Loucy (cell line): ENCODE measurements around the gene ZNRF3.

Experiments used
- EZH2phosphoT487 ChIP-seq: fragments of 200-600 bp; IDR thresholded peaks from 2 replicates; pipeline ENCODE4 v1.6.1; 2018; ENCODE audit warnings: antibody characterized with exemption, mild to moderate bottlenecking, moderate library complexity, borderline replicate concordance
- TF ChIP-seq, protein P1 (sequence below): fragments of 200-600 bp; sonication (generic); conservative IDR thresholded peaks from 2 replicates; pipeline ENCODE4 v1.5.1; 2014; ENCODE audit warnings: mild to moderate bottlenecking, antibody characterized with exemption, low read length

DNA sequence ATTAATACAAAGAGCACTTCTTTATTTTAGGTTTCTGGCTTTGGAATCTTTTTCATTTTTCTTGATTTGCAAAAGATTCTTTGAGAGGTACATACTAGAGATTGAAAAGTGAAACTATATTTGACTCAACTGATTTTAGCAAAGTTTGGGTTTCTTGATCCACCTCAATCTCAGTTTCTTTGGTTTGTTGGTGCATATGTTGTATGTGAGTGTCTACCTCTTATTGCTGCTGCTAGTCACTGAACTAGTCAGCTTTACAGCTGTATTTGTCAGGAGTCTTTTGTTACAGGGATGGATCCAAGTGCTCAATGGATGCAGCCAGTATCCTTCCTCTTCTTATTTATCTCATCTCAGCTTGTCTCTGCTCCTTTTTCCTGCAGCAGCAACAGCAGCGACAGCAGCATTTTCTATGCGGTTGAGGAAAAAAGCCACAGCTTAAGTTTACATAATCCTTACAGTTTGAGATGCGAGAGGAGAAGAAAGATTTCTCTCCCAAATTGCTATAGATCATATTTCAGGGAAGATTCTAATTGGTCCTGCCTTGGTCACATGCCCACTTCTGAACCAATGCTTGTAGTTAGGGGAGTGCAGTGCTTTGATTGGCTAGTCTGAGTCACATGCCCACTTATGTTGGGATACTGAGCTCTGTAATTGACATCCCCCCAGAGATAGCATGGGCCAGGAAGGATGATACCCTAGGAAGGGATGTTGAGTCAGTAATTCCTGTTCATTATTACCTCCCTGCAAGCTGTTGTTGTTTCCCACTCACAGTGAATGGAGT, 10.0 kb upstream of the ZNRF3 start:
- TF ChIP-seq, protein P1, sequence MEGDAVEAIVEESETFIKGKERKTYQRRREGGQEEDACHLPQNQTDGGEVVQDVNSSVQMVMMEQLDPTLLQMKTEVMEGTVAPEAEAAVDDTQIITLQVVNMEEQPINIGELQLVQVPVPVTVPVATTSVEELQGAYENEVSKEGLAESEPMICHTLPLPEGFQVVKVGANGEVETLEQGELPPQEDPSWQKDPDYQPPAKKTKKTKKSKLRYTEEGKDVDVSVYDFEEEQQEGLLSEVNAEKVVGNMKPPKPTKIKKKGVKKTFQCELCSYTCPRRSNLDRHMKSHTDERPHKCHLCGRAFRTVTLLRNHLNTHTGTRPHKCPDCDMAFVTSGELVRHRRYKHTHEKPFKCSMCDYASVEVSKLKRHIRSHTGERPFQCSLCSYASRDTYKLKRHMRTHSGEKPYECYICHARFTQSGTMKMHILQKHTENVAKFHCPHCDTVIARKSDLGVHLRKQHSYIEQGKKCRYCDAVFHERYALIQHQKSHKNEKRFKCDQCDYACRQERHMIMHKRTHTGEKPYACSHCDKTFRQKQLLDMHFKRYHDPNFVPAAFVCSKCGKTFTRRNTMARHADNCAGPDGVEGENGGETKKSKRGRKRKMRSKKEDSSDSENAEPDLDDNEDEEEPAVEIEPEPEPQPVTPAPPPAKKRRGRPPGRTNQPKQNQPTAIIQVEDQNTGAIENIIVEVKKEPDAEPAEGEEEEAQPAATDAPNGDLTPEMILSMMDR: no peak
- no peak for TF ChIP-seq EZH2phosphoT487
